HG02759 (cell line): Measurements from ENCODE around the gene TM4SF18.
"Not testable (repeated sequence)": the region's sequence is repeated elsewhere in the genome, so short reads cannot be mapped to it uniquely, and the experiment has no call there.

Experiments
- ATAC-seq: cut with Tn5 transposase; IDR thresholded peaks from one replicate; pipeline ENCODE4 v1.9.1; 2021; ENCODE audit warnings: mild to moderate bottlenecking, moderate library complexity; ENCODE audit not compliant: unreplicated experiment

The TM4SF18 gene, protein sequence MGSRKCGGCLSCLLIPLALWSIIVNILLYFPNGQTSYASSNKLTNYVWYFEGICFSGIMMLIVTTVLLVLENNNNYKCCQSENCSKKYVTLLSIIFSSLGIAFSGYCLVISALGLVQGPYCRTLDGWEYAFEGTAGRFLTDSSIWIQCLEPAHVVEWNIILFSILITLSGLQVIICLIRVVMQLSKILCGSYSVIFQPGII

DNA sequence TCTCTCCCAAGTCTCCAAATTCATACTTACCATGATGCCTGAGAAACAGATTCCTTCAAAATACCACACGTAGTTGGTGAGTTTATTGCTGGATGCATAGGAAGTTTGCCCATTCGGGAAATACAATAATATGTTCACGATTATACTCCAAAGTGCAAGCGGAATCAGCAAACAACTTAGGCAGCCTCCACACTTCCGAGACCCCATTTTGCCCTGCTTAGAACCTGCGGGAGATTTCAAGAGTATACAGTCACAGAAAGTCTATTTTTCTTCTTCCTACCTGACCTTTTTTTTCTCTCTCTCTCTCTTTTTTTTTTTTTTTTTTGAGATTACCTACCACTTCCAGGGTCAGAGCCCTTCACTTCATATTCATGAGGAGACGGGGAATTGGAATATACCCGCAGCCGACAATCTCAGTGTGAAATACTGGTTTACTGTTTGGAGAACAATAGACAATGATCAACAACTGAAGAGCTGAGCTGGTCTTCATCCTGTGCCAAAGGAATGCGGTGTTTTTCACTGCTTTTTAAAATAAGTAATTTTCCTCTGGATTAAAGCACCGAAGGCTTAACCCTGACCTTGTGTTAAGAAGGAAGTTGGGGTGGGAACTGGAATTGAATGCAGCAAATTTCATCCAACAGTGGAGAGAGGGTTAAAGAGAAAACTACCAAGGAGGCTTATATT lies at the start of gene TM4SF18:
Gene TM4SF18, minus strand, starts transcription at position 461 of the 684 bp plus-strand sequence. Its CDS starts 254 bp downstream, at position 207.
- ATAC-seq, result no peak

GRCh38 chr3:149382518-149382917 lies 49.1 kb upstream of the TM4SF18 start:
- ATAC-seq, result no peak

DNA sequence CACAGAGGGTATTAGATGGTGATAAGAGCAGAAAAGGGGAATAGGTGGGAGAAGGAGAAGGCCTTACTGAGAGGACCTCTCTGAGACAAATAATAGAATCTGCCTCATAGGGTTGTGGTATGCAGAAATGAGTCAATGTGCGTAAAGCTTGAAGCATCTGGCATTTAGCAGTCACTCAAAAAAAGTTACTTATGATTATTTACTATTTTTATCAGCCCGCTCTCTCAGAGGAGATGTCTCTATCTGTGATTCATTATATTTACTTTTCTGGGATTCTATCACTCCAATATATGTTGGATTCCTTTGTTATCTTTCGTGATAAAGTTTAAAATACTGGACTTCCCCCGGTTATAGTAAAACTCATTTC lies 48.6 kb upstream of the TM4SF18 start:
- ATAC-seq, result no peak

DNA sequence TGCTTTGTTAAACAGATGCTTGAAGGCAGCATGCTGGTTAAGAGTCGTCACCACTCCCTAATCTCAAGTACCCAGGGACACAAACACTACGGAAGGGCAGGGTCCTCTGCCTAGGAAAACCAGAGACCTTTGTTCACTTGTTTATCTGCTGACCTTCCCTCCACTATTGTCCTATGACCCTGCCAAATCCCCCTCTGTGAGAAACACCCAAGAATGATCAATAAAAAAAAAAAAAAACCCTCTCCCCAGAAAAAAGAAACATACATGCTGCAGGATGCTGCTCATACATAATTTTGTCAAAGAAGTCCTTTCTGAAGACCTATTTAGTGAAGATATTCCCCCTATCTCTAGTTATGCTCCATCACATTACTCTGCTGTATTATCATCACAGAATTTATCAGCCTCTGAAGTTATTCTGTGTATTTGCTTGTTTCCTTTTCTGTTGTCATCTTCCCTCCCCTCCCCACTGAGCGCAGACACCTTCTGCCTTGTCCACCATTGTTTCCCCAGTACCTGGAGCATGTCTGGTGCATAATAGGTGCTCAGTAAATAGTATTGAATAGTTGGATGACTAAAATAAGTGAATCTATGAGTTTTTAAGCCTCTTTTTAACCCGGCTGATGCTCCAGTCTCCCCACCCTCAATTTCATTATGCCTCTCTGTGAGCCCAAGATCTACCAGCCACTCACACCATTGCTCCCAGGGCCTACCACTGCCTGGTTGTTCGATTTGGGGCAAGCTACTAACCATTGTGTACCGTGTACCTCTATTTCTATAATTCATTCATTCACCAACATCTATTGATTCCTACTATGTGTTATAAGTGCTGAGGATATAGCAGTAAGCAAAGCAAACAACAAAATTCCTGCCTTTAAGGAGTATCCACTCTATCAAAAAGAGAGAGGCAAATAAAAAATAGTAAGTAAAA lies 48.0 kb upstream of the TM4SF18 start:
- no peak for ATAC-seq

DNA sequence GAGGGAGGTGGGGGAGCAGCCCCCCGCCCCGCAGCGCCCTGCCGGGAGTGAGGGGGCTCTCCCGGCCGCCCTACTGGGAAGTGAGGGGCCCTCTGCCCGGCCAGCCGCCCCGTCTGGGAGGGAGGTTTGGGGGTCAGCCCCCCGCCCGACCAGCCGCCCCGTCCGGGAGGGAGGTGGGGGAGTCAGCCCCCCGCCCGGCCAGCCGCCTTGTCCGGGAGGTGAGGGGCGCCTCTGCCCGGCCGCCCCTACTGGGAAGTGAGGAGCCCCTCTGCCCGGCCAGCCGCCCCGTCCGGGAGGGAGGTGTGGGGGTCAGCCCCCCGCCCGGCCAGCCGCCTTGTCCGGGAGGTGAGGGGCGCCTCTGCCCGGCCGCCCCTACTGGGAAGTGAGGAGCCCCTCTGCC lies 46.8 kb upstream of the TM4SF18 start:
- not testable (repeated sequence) for ATAC-seq

DNA sequence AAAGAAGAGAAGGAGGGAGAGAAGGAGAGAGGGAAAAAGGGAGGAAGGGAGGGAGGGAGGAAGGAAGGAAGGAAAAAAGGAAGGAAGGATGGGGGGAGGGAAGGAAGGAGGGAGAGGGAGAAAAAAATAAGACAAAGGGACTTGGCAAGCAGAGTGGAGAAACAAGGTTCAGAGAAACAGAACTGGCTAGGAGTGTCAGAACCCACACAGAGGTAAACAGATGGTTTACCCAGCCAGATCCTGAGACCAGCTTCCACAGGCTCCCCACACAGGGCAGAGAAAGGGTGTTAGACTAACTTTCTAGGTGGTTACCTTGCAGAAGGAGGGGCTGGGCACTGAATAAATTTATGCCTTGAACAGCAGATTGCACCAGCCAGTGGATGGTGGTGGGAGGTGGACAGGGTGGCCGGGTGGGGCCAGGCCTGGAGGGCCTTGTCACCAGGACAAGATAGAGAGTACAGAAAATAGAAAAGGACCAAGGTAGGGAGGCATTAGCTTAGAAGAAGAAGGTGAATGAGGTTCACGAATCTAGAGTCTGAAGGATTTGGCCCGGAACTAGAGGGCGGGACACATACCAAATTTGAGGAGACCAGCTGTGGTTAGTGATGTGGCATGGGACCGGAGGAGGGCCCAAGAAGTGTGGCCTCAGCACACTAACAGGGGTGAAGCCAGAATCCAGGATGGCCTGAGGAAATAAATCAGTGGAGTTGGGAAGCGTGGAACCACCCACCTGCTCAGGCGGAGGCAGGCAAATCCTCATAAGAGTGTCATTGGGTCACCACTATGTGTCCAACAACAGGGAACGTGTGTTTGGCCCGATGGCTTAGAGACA lies 45.3 kb upstream of the TM4SF18 start:
- ATAC-seq, result no peak

DNA sequence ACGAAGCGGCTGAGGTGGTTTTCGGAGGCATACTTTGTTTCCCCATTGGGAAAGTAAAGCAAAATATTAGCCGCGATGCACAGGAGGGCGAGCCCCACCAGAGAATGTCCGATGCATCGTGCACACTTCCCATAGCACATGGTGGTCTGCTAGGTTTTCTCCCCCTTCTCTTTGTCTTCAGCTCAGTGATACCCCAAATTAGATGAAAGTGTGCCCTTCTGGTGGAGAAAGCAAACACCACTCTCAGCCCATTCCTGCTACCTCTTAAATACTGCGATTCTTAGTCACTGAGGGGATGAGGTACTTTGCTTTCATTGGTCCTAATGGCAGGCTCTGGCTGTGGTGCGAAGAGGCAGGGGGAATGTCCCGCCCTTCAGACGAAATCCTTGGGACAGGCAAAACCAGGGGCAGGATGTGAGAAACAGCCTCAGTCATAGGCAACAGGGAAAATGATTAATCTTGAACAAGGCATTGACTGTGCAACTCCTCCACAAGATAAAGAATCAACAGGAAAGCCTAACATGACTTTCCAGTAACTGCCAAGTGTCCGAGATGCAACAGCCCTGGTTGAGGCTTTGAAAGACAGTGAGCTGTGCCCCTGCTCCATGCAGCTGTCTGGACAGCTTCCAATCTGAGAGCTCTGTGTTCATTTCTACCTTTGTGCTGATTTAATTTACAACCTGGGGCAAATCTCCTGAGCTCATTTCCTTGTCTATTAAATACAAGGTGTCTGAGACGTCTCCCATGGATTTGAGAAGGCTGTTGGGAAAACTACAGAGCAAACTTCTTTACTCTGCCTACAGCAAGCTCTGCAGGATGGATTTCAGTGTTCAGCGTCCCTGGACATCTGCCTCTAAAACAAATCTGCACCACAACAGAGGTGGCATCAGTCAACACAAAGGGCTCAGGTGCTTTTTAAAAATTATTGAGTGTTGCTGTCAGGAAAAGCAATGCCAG lies 44.2 kb upstream of the TM4SF18 start, which contains the start of gene TM4SF1:
Gene TM4SF1, minus strand, starts transcription at position 242 of the 957 bp plus-strand sequence. Its CDS starts 102 bp downstream, at position 140.
- ATAC-seq, result no peak

DNA sequence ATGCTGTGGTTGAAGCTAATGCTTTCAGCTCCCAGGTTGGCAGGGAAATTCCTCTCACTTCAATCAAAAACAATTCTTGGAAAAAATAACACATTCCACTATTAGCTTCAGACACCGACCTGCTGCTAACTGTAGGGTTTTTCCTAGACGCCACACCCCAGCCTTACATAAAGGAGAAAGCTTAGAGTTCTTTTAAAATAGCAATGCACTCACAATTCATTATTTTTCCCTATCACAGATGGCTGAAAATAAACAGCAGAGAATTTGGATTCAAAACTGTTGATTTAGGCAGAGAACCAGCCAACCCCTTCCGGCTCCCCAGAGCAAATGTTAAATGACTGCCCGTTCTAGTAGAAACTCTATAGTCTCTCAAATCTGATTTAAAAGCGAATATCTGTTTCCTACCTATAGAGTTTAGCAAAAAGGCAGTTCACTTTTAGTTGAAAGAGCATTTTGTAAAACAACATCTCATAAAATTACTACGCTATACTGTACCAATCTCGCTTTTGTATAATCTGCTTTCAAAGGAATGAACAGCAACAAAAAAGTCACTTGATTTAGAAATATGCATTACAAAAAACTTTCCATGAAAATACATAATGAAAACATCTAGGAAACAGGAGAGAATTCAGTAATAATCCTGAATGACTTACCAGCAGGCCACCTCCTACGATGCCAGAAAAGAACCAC lies 43.4 kb upstream of the TM4SF18 start:
- no peak for ATAC-seq

GRCh38 chr3:149375501-149376196 lies 42.2 kb upstream of the TM4SF18 start:
- no peak for ATAC-seq

DNA sequence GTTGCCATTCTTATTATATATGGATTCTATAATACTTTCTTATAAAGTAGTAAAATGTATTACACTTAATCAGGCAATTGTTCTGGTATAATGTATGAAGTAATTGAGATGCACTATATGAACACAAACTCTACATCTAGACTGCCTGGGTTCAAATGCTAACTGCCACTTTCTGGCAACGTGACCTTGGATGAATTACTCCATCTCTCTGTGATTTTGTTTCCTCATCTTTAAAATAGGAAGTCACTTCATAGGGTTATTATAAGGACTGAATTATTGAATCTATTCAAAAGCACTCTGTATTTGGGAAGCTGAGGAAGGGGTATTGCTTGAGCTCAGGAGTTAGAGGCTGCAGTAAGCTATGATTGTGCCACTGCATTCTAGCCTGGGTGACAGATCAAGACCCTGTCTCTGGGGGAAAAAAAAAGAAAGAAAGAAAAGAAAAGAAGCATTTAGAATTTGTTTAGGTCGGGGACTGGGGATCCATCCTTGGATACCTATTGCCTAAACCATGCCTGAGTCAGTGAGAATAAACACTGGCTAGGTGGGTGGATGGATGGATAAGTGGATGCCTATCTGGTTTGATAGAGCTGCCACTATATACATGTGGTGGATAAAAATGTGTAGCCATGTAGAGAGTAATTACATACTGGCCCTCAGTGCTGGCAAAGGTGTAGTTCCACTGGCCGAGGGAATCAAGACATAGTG lies 41.5 kb upstream of the TM4SF18 start:
- ATAC-seq, result no peak

DNA sequence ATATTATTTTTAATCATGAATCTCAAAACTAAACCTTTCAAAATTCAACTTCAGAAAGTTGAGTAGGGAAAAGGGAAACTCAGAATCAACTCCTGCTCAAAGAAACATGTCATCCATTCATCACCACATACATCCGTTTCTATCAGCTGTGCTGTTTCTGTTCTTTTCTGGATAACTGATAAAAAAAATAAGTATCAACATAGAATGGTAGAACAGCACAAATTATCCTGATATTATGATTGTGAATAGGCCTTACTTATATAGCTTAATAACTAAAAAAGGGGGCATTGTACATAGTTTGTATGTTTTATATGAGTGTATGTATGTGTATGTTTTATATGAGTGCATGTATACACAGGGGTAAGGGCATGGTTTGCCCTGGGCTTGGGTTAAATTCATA lies 41.0 kb upstream of the TM4SF18 start:
- ATAC-seq, result no peak

DNA sequence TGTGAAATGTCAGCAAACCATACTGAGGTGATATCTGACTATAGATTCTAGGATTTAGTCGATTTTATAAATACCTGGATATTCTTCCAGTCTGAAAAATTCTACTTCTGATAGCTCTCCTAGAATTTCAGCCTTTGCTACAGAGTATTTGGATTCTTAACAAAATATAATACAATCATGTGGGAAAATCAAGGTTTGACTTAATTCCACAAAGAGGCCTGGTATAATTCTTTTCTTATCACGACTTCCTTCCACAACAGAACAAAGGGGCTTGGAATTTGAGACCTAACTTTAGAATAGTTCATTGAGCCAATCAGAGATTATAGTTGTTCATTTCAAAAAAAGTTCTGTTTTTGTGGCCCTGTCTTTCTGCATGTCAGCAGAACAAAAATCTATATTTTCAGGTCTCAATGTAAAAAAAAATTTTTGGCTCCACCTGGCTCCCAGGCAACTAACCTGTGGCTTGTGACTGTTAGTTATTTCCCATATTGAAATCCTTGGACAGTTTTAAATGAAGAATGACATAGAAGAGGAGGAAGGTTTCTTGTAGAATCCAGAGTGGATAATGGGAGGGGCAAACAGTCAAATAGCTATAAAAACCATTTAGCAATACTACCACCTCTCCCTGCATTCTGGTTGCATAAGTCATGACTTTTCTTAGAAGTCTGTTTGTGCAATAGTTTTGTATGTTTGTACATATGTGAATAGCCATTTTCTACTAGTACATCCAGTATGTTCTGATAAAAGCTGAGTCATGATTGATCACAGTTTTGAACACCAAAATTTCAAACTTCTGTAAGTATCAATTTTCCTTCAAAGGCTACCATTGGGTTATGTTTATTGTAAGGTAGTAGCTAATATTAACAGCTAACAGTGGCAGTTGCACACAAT lies 40.0 kb upstream of the TM4SF18 start:
- ATAC-seq, result no peak

- no peak for ATAC-seq
Measured at GRCh38 chr3:149371723-149372114, 38.3 kb upstream of the TM4SF18 start.

GRCh38 chr3:149371001-149371722 lies 37.7 kb upstream of the TM4SF18 start:
- no peak for ATAC-seq

- no peak for ATAC-seq
Measured at GRCh38 chr3:149369991-149370866, 36.8 kb upstream of the TM4SF18 start.
